SU-DHL-6 (cell line): ENCODE results near the gene RHEX.
"Not testable (repeated sequence)": the region's sequence is repeated elsewhere in the genome, so short reads cannot be mapped to it uniquely, and the experiment has no call there.

Source experiments
- H2AFZ ChIP-seq: fragments of 200-600 bp; sonication (generic); 2 replicates; pipeline ENCODE4 v1.6.1; 2014; ENCODE audit warnings: low read depth, mild to moderate bottlenecking, moderate library complexity, mixed read lengths, antibody characterized with exemption, low read length; ENCODE audit not compliant: severe bottlenecking
- H3F3A ChIP-seq: fragments of 200-600 bp; shearing (Covaris generic); 2 replicates; pipeline ENCODE4 v1.6.0; 2016; ENCODE audit warnings: antibody characterized with exemption, mild to moderate bottlenecking; ENCODE audit not compliant: insufficient read depth
- H3K27ac ChIP-seq: fragments of 200-600 bp; sonication (generic); 2 replicates; pipeline ENCODE4 v1.5.1; 2016; ENCODE audit warnings: low read depth, mild to moderate bottlenecking, low read length, moderate library complexity, mixed read lengths
- H3K27me3 ChIP-seq: fragments of 200-600 bp; sonication (generic), shearing (Covaris generic); 2 replicates; pipeline ENCODE4 v1.6.0; 2014; ENCODE audit warnings: mild to moderate bottlenecking, low read length
- H3K36me3 ChIP-seq: fragments of 200-600 bp; sonication (generic); 2 replicates; pipeline ENCODE4 v1.6.1; 2014; ENCODE audit warnings: mild to moderate bottlenecking, low read length, mixed read lengths
- H3K4me2 ChIP-seq: fragments of 300-600, 200-600 bp; shearing (Covaris generic), sonication (generic); 2 replicates; pipeline ENCODE4 v1.6.0; 2014; ENCODE audit warnings: low read length, low read depth, mild to moderate bottlenecking; ENCODE audit not compliant: poor library complexity, severe bottlenecking
- H3K4me3 ChIP-seq: fragments of 200-600 bp; sonication (generic); 2 replicates; pipeline ENCODE4 v1.5.1; 2014; ENCODE audit warnings: antibody characterized with exemption, low read length, mild to moderate bottlenecking, mixed read lengths; ENCODE audit not compliant: insufficient read depth, poor library complexity, severe bottlenecking
- H3K79me2 ChIP-seq: fragments of 200-600 bp; sonication (generic); 2 replicates; pipeline ENCODE4 v1.6.1; 2014; ENCODE audit warnings: mild to moderate bottlenecking, low read length, moderate library complexity; ENCODE audit not compliant: insufficient read depth
- H3K9ac ChIP-seq: fragments of 200-600 bp; sonication (generic); 2 replicates; pipeline ENCODE4 v1.7.0; 2014; ENCODE audit warnings: mild to moderate bottlenecking, low read length
- H3K9me2 ChIP-seq: fragments of 200-600 bp; sonication (generic); replicated peaks from 2 replicates; pipeline ENCODE4 v1.6.1; 2014; ENCODE audit warnings: low read length; ENCODE audit not compliant: insufficient read depth
- H3K9me3 ChIP-seq: fragments of 200-600 bp; sonication (generic); 2 replicates; pipeline ENCODE4 v1.6.1; 2014; ENCODE audit warnings: low read length, mixed read lengths; ENCODE audit not compliant: insufficient read depth
- H4K20me1 ChIP-seq: fragments of 200-600 bp; sonication (generic); 2 replicates; pipeline ENCODE4 v1.6.1; 2014; ENCODE audit warnings: low read depth, mild to moderate bottlenecking, antibody characterized with exemption, low read length, moderate library complexity, mixed read lengths
- CTCF ChIP-seq: fragments of 200-600 bp; sonication (generic); IDR thresholded peaks from one replicate; pipeline ENCODE4 v1.5.1; 2017; ENCODE audit warnings: antibody characterized with exemption, mild to moderate bottlenecking, low read length, moderate library complexity; ENCODE audit not compliant: insufficient read depth, poor library complexity, severe bottlenecking
- EZH2phosphoT487 ChIP-seq: fragments of 200-600 bp; sonication (generic), shearing (Covaris generic); conservative IDR thresholded peaks from 2 replicates; pipeline ENCODE4 v1.6.1; 2018; ENCODE audit warnings: mild to moderate bottlenecking, antibody characterized with exemption, low read length, moderate library complexity, mixed read lengths

Gene RHEX

GRCh38 chr1:206055639-206056323, 2.8 kb downstream of the RHEX start:
- not testable (repeated sequence) for H4K20me1 ChIP-seq, H2AFZ ChIP-seq, H3K9me2 ChIP-seq, H3K36me3 ChIP-seq, H3K27me3 ChIP-seq, H3K9me3 ChIP-seq
- Histone ChIP-seq H3K4me2 (peak overlapping the region; percentile 83), H3K27ac (peak overlapping the region; percentile 87), H3K4me3 (peak overlapping the region; percentile 40), H3K79me2 (peaks cover 78% of the 10 kb centered on the region), H3F3A (peaks cover 41% of the 10 kb centered on the region), H3K9ac (peak overlapping the region; percentile 74)

GRCh38 chr1:206058289-206058926, 5.4 kb downstream of the RHEX start:
- not testable (repeated sequence) for H3K27me3 ChIP-seq, H3K9me3 ChIP-seq, H3K36me3 ChIP-seq, H2AFZ ChIP-seq, H4K20me1 ChIP-seq, H3K9me2 ChIP-seq, H3K4me3 ChIP-seq
- Histone ChIP-seq H3K27ac (peak overlapping the region; percentile 87), H3K4me2 (peak overlapping the region; percentile 83), H3F3A (peaks cover 22% of the 10 kb centered on the region; the same call in 1 of the 2 replicates), H3K9ac (peak overlapping the region; percentile 74), H3K79me2 (peaks cover 64% of the 10 kb centered on the region)

- H3F3A ChIP-seq = peaks cover 18% of the 10 kb centered on the region; the same call in 1 of the 2 replicates
- peaks cover 7% of the 10 kb centered on the region for H3K36me3 ChIP-seq
- no peaks in the 10 kb centered on the region for H3K9me3 ChIP-seq
- no peak overlapping the region for H3K4me2 ChIP-seq
- TF ChIP-seq EZH2phosphoT487 = no peak
- no peak for TF ChIP-seq CTCF
- H3K27me3 ChIP-seq = no peaks in the 10 kb centered on the region
- no peaks in the 10 kb centered on the region for H3K9me2 ChIP-seq
- no peak overlapping the region for H2AFZ ChIP-seq
- H3K4me3 ChIP-seq = no peak overlapping the region
- H3K79me2 ChIP-seq = peaks cover 59% of the 10 kb centered on the region
- H3K27ac ChIP-seq = no peak overlapping the region
- no peaks in the 10 kb centered on the region for H4K20me1 ChIP-seq
- no peak overlapping the region for H3K9ac ChIP-seq
Measured at GRCh38 chr1:206058927-206059292, 5.9 kb downstream of the RHEX start.

- peaks cover 53% of the 10 kb centered on the region for H3K79me2 ChIP-seq
- no peak overlapping the region for H3K4me3 ChIP-seq
- H3K27ac ChIP-seq = no peak overlapping the region
- no peaks in the 10 kb centered on the region for H4K20me1 ChIP-seq
- H3K36me3 ChIP-seq = peaks cover 7% of the 10 kb centered on the region
- H3K9me3 ChIP-seq = no peaks in the 10 kb centered on the region
- H3K27me3 ChIP-seq = no peaks in the 10 kb centered on the region
- H2AFZ ChIP-seq = no peak overlapping the region
- peaks cover 14% of the 10 kb centered on the region; the same call in 1 of the 2 replicates for H3F3A ChIP-seq
- TF ChIP-seq CTCF (no peak), EZH2phosphoT487 (no peak)
- no peak overlapping the region for H3K9ac ChIP-seq
- no peak overlapping the region for H3K4me2 ChIP-seq
- H3K9me2 ChIP-seq = no peaks in the 10 kb centered on the region
Measured at GRCh38 chr1:206059355-206059915, 6.5 kb downstream of the RHEX start.
